Coronary artery (tissue), 2 donors: ENCODE data around the gene LASP1.

Experiments
- DNase-seq: peaks from one replicate; pipeline ENCODE4 v3.0.0-alpha.2; 2017; ENCODE audit warnings: low spot score
- H3K27ac ChIP-seq, 2 donors: fragments of 200-600 bp; sonication (generic); one replicate each; pipeline ENCODE4 v1.5.1; 2016 to 2019
- H3K4me3 ChIP-seq: fragments of 200-600 bp; sonication (generic); 2 replicates; pipeline ENCODE4 v1.5.1; 2016; ENCODE audit warnings: mild to moderate bottlenecking, moderate library complexity
- CTCF ChIP-seq: fragments of 200-600 bp; sonication (generic); IDR thresholded peaks from one replicate; pipeline ENCODE4 v1.5.1; 2019; ENCODE audit warnings: antibody characterized with exemption

The LASP1 gene

GRCh38 chr17:38877130-38877851 is 7.4 kb downstream of the LASP1 start:
- H3K4me3 ChIP-seq: peak overlapping the region; percentile 8
- peak overlapping the region; percentile 35 to 61 for H3K27ac ChIP-seq
- DNase-seq: peak; percentile 72
- TF ChIP-seq CTCF: no peak

GRCh38 chr17:38879878-38880665 is 10.2 kb downstream of the LASP1 start:
- no peak for DNase-seq
- Histone ChIP-seq H3K27ac (peak overlapping the region; percentile 33 to 83), H3K4me3 (peak overlapping the region; percentile 35)
- TF ChIP-seq CTCF: no peak

- peak overlapping the region; percentile 50 for H3K4me3 ChIP-seq
- no peak for TF ChIP-seq CTCF
- DNase-seq: peak; percentile 75
- H3K27ac ChIP-seq: peak overlapping the region; percentile 44 to 83
Observed at GRCh38 chr17:38881600-38882191, 11.8 kb downstream of the LASP1 start.

GRCh38 chr17:38882870-38883269 is 13.0 kb downstream of the LASP1 start:
- H3K4me3 ChIP-seq: peak overlapping the region; percentile 50
- peak overlapping the region; percentile 56 to 83 for H3K27ac ChIP-seq
- no peak for TF ChIP-seq CTCF
- DNase-seq: no peak

GRCh38 chr17:38883592-38884526 is 14.0 kb downstream of the LASP1 start:
- Histone ChIP-seq H3K27ac (peak overlapping the region; percentile 56 to 83), H3K4me3 (peak overlapping the region; percentile 50)
- DNase-seq: no peak
- TF ChIP-seq CTCF: no peak

- Histone ChIP-seq H3K27ac (peak overlapping the region in 1 of 2 donors; percentile 55), H3K4me3 (peak overlapping the region; percentile 21)
- TF ChIP-seq CTCF: no peak
- no peak for DNase-seq
Observed at GRCh38 chr17:38885044-38885727, 15.3 kb downstream of the LASP1 start.
